Prostate gland (tissue), 2 donors: Measurements from ENCODE around the gene C1QTNF6.

ENCODE experiments used
- POLR2A ChIP-seq: fragments of 450-650 bp; IDR thresholded peaks from one replicate; pipeline ENCODE4 v1.6.1; 2016; ENCODE audit warnings: antibody characterized with exemption, mild to moderate bottlenecking
- TF ChIP-seq, protein P1 (sequence below), 4 experiments: fragments of 200-600 bp in 2 of 4; fragments of 450-650 bp in 2 of 4; sonication (generic) in 2 of 4; IDR thresholded peaks; 1 replicate in 3 of 4; 2 replicates in 1 of 4; pipeline ENCODE4 v1.5.1; 2016 to 2019; ENCODE audit warnings: antibody characterized with exemption in 4 of 4, mild to moderate bottlenecking in 2 of 4, moderate library complexity in 2 of 4

DNA sequence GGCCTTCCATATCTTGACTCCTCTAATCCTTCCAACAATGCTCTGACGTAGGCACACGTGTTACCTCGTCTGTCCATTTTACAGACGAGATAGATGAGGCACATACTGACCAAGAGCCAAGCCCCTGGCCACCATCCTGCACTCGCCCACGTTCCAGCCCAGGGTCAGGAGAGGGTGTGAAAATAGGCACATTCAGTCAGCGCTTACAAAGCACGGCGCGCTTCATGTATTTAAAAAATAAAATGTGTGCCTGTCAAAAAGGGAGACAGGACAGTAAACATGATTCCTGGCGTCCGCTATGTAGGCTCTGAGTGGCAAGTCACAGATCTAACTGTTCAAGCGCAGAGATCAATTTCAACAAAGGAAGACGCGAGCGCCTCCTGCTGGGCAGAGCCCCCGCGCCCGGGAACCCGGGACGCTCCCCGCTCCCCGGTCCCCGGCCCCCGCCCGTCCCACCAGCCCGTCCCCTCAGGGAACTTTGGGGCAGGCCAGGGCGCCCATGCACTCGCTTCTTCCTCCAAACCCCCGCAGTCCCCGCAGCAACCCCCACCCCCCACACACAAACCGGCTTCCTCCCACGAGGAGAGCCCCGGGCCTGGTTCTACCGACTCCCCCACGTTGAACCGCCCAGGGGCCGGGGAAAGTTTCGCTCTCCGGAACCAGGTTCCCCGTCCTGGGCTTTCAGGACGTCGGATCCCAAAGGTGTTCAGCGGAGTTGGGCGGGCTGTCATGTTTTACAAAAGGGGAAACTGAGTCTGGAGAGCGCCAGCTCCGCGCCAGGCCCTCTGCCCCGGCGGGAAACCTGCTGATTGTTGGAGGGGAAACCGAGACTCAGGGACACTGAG lies 10.4 kb upstream of the C1QTNF6 start:
- TF ChIP-seq POLR2A, result no peak
- TF ChIP-seq, protein P1, sequence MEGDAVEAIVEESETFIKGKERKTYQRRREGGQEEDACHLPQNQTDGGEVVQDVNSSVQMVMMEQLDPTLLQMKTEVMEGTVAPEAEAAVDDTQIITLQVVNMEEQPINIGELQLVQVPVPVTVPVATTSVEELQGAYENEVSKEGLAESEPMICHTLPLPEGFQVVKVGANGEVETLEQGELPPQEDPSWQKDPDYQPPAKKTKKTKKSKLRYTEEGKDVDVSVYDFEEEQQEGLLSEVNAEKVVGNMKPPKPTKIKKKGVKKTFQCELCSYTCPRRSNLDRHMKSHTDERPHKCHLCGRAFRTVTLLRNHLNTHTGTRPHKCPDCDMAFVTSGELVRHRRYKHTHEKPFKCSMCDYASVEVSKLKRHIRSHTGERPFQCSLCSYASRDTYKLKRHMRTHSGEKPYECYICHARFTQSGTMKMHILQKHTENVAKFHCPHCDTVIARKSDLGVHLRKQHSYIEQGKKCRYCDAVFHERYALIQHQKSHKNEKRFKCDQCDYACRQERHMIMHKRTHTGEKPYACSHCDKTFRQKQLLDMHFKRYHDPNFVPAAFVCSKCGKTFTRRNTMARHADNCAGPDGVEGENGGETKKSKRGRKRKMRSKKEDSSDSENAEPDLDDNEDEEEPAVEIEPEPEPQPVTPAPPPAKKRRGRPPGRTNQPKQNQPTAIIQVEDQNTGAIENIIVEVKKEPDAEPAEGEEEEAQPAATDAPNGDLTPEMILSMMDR (IDR thresholded peaks at IDR 0.05), result peak; percentile 68 to 97 (median 82)
